ENCODE data around the gene GAB4.

- TF ChIP-seq MAX (IDR thresholded peaks at IDR 0.05; ENCODE audit: low read depth, low read length) = no peak
- TF ChIP-seq NFYB (IDR thresholded peaks at IDR 0.05; ENCODE audit: insufficient read depth, low read depth, low read length) = no peak
- TF ChIP-seq EGR1 (IDR thresholded peaks at IDR 0.05; ENCODE audit: borderline replicate concordance in 1 of 2, low read depth in 2 of 2, low read length in 2 of 2) = no peak
- TF ChIP-seq CTCF (IDR thresholded peaks at IDR 0.05 in 2 of 3, conservative IDR thresholded peaks at IDR 0.05 in 1 of 3; ENCODE audit: control insufficient read depth in 2 of 3, extremely low read depth in 1 of 3, insufficient read depth in 1 of 3, low read depth in 3 of 3, low read length in 3 of 3) = no peak
- TF ChIP-seq PBX3 (IDR thresholded peaks at IDR 0.05; ENCODE audit: insufficient replicate concordance, low read depth, low read length) = no peak
- TF ChIP-seq GATAD2B (conservative IDR thresholded peaks at IDR 0.05; ENCODE audit: low read depth) = no peak
- no peak for TF ChIP-seq KAT2A (conservative IDR thresholded peaks at IDR 0.05; ENCODE audit: control insufficient read depth, low read depth, low read length)
- TF ChIP-seq POLR2A (IDR thresholded peaks at IDR 0.05; ENCODE audit: low read depth, low read length) = no peak
- no peak for TF ChIP-seq MXI1 (IDR thresholded peaks at IDR 0.05; ENCODE audit: low read depth, low read length)
- no peak for TF ChIP-seq JUND (IDR thresholded peaks at IDR 0.05; ENCODE audit: low read depth, low read length)
- no peak for TF ChIP-seq CEBPB (IDR thresholded peaks at IDR 0.05; ENCODE audit: borderline replicate concordance in 1 of 2, low read depth in 2 of 2, low read length in 2 of 2)
- no peak for TF ChIP-seq HDAC2 (IDR thresholded peaks at IDR 0.05)
- no peak for TF ChIP-seq ZBTB11 (CRISPR knock-in tag; IDR thresholded peaks at IDR 0.05)
These were observed 70.2 kb downstream of the GAB4 start for GRCh38 chr22:16937811-16938210.
